Measurements from ENCODE around the gene PRICKLE1. TPM values are rescaled to one million over a fixed set of nuclear protein-coding genes. Genes with fewer than 3 reads are reported as not detected.
A peak's percentile ranks its signal among the peaks of the same experiment; 100 is the strongest.

Gene PRICKLE1
- total and polyA plus RNA-seq, 2 of the 13 experiments (the other 11 are each of a cell fraction or from before 2014, with no cell fraction given) = not detected

GRCh38 chr12:42482748-42483520 is 106.6 kb downstream of the PRICKLE1 start (continued):
- TF ChIP-seq ZNF460 (CRISPR knock-in tag; IDR thresholded peaks at IDR 0.05; ENCODE audit: borderline replicate concordance) (no peak), ERF (CRISPR knock-in tag; IDR thresholded peaks at IDR 0.05) (no peak), STAT5B (CRISPR knock-in tag; IDR thresholded peaks at IDR 0.05) (no peak), EED (CRISPR knock-in tag; IDR thresholded peaks at IDR 0.05) (peak; percentile 81), SETDB1 (CRISPR knock-in tag; IDR thresholded peaks at IDR 0.05; ENCODE audit: borderline replicate concordance) (no peak), MED13 (CRISPR knock-in tag; IDR thresholded peaks at IDR 0.05) (no peak), SRSF4 (IDR thresholded peaks at IDR 0.05; ENCODE audit: low read depth, low read length, poor library complexity, severe bottlenecking) (no peak), GMEB2 (CRISPR knock-in tag; IDR thresholded peaks at IDR 0.05; ENCODE audit: low read depth) (no peak), NFE2L1 (CRISPR knock-in tag; IDR thresholded peaks at IDR 0.05; ENCODE audit: borderline replicate concordance) (no peak), KDM5A (IDR thresholded peaks at IDR 0.05; ENCODE audit: borderline replicate concordance, low read length) (no peak), ZNF3 (CRISPR knock-in tag; IDR thresholded peaks at IDR 0.05) (no peak), ZNF451 (CRISPR knock-in tag; IDR thresholded peaks at IDR 0.05) (no peak), FOXO4 (CRISPR knock-in tag; conservative IDR thresholded peaks at IDR 0.05) (no peak), REST (IDR thresholded peaks at IDR 0.05; ENCODE audit: borderline replicate concordance in 1 of 2, low read depth in 1 of 2, low read length in 2 of 2) (no peak)
- TF ChIP-seq, protein P1, sequence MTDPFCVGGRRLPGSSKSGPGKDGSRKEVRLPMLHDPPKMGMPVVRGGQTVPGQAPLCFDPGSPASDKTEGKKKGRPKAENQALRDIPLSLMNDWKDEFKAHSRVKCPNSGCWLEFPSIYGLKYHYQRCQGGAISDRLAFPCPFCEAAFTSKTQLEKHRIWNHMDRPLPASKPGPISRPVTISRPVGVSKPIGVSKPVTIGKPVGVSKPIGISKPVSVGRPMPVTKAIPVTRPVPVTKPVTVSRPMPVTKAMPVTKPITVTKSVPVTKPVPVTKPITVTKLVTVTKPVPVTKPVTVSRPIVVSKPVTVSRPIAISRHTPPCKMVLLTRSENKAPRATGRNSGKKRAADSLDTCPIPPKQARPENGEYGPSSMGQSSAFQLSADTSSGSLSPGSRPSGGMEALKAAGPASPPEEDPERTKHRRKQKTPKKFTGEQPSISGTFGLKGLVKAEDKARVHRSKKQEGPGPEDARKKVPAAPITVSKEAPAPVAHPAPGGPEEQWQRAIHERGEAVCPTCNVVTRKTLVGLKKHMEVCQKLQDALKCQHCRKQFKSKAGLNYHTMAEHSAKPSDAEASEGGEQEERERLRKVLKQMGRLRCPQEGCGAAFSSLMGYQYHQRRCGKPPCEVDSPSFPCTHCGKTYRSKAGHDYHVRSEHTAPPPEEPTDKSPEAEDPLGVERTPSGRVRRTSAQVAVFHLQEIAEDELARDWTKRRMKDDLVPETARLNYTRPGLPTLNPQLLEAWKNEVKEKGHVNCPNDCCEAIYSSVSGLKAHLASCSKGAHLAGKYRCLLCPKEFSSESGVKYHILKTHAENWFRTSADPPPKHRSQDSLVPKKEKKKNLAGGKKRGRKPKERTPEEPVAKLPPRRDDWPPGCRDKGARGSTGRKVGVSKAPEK (CRISPR knock-in tag; IDR thresholded peaks at IDR 0.05; ENCODE audit: borderline replicate concordance) = no peak
- TF ChIP-seq, protein P2, sequence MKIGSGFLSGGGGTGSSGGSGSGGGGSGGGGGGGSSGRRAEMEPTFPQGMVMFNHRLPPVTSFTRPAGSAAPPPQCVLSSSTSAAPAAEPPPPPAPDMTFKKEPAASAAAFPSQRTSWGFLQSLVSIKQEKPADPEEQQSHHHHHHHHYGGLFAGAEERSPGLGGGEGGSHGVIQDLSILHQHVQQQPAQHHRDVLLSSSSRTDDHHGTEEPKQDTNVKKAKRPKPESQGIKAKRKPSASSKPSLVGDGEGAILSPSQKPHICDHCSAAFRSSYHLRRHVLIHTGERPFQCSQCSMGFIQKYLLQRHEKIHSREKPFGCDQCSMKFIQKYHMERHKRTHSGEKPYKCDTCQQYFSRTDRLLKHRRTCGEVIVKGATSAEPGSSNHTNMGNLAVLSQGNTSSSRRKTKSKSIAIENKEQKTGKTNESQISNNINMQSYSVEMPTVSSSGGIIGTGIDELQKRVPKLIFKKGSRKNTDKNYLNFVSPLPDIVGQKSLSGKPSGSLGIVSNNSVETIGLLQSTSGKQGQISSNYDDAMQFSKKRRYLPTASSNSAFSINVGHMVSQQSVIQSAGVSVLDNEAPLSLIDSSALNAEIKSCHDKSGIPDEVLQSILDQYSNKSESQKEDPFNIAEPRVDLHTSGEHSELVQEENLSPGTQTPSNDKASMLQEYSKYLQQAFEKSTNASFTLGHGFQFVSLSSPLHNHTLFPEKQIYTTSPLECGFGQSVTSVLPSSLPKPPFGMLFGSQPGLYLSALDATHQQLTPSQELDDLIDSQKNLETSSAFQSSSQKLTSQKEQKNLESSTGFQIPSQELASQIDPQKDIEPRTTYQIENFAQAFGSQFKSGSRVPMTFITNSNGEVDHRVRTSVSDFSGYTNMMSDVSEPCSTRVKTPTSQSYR (CRISPR knock-in tag; IDR thresholded peaks at IDR 0.05; ENCODE audit: borderline replicate concordance) = no peak
